ENCODE results near the gene SYCE3.
"Not testable (repeated sequence)": the region's sequence is repeated elsewhere in the genome, so short reads cannot be mapped to it uniquely, and the experiment has no call there.

Gene SYCE3

GRCh38 chr22:50544746-50545253, 17.9 kb downstream of the SYCE3 start:
- DNase-seq = peak in 1 of 2 experiments; percentile 40
- TF ChIP-seq GATA1 (IDR thresholded peaks at IDR 0.05; ENCODE audit: low read depth, low read length) (no peak), POLR2A (IDR thresholded peaks at IDR 0.05; ENCODE audit: low read length) (no peak)

GRCh38 chr22:50544078-50544745, 18.5 kb downstream of the SYCE3 start:
- TF ChIP-seq GATA1 (IDR thresholded peaks at IDR 0.05; ENCODE audit: low read depth, low read length) (no peak), POLR2A (IDR thresholded peaks at IDR 0.05; ENCODE audit: low read length) (no peak)
- peak; percentile 69 to 81 for DNase-seq

- no peak for DNase-seq
- no peak for TF ChIP-seq POLR2A (IDR thresholded peaks at IDR 0.05; ENCODE audit: low read length)
Observed at GRCh38 chr22:50542416-50542927, 20.2 kb downstream of the SYCE3 start.

- DNase-seq = peak in 1 of 2 experiments; percentile 68
Observed at GRCh38 chr22:50541667-50542026, 21.1 kb downstream of the SYCE3 start.

- no peak for TF ChIP-seq POLR2A (IDR thresholded peaks at IDR 0.05; ENCODE audit: low read length)
- no peak for TF ChIP-seq GATA1 (IDR thresholded peaks at IDR 0.05; ENCODE audit: low read depth, low read length)
- DNase-seq = no peak
Observed at GRCh38 chr22:50540381-50540780, 22.3 kb downstream of the SYCE3 start.

GRCh38 chr22:50537765-50538164, 25.0 kb downstream of the SYCE3 start:
- no peak for DNase-seq
- no peak for TF ChIP-seq GATA1 (IDR thresholded peaks at IDR 0.05; ENCODE audit: low read depth, low read length)

GRCh38 chr22:50536226-50536625, 26.5 kb downstream of the SYCE3 start:
- DNase-seq = no peak
- TF ChIP-seq GATA1 (IDR thresholded peaks at IDR 0.05; ENCODE audit: low read depth, low read length) (no peak), POLR2A (IDR thresholded peaks at IDR 0.05; ENCODE audit: low read length) (no peak)

GRCh38 chr22:50535113-50535512, 27.6 kb downstream of the SYCE3 start:
- TF ChIP-seq POLR2A (IDR thresholded peaks at IDR 0.05; ENCODE audit: low read length) (no peak), GATA1 (IDR thresholded peaks at IDR 0.05; ENCODE audit: low read depth, low read length) (no peak)
- no peak for DNase-seq

GRCh38 chr22:50533856-50534711, 28.6 kb downstream of the SYCE3 start:
- not testable (repeated sequence) for DNase-seq

GRCh38 chr22:50532824-50533796, 29.6 kb downstream of the SYCE3 start:
- TF ChIP-seq GATA1 (IDR thresholded peaks at IDR 0.05; ENCODE audit: low read depth, low read length) = no peak
- no peak for TF ChIP-seq POLR2A (IDR thresholded peaks at IDR 0.05; ENCODE audit: low read length)
- DNase-seq = peak in 1 of 2 experiments; percentile 23

- DNase-seq = no peak
- TF ChIP-seq POLR2A (IDR thresholded peaks at IDR 0.05; ENCODE audit: low read length) (no peak), GATA1 (IDR thresholded peaks at IDR 0.05; ENCODE audit: low read depth, low read length) (no peak)
Observed at GRCh38 chr22:50531962-50532674, 30.6 kb downstream of the SYCE3 start.

GRCh38 chr22:50531546-50531961, 31.2 kb downstream of the SYCE3 start:
- DNase-seq = peak; percentile 28 to 46
- TF ChIP-seq POLR2A (IDR thresholded peaks at IDR 0.05; ENCODE audit: low read length) = no peak
- no peak for TF ChIP-seq GATA1 (IDR thresholded peaks at IDR 0.05; ENCODE audit: low read depth, low read length)

- DNase-seq = peak; percentile 71 to 77
Observed at GRCh38 chr22:50530877-50531545, 31.7 kb downstream of the SYCE3 start.

More at GRCh38 chr22:50530877-50531545, 31.7 kb downstream of the SYCE3 start:
- TF ChIP-seq POLR2A (IDR thresholded peaks at IDR 0.05; ENCODE audit: low read length) = peak; percentile 36
- no peak for TF ChIP-seq GATA1 (IDR thresholded peaks at IDR 0.05; ENCODE audit: low read depth, low read length)

All from erythroblast (primary cell).